Measurements from ENCODE around the gene HSPB1.
"Not testable (repeated sequence)": the region's sequence is repeated elsewhere in the genome, so short reads cannot be mapped to it uniquely, and the experiment has no call there.

HSPB1 gene

GRCh38 chr7:76300166-76300731 is 2.2 kb upstream of the HSPB1 start:
- Histone ChIP-seq H3K9me3 (ENCODE audit: control insufficient read depth, low read length) (no peaks in the 10 kb centered on the region), H3K9ac (ENCODE audit: low read length) (no peak overlapping the region), H3K27me3 (ENCODE audit: control insufficient read depth, insufficient read depth, low read length) (no peaks in the 10 kb centered on the region), H3K36me3 (ENCODE audit: control insufficient read depth, insufficient read depth, low read length) (no peaks in the 10 kb centered on the region), H3K4me1 (ENCODE audit: control insufficient read depth, insufficient read depth, low read length) (peaks cover 85% of the 10 kb centered on the region), H3K4me3 (ENCODE audit: low read length) (no peak overlapping the region)

GRCh38 chr7:76301000-76301399 is 1.5 kb upstream of the HSPB1 start:
- H3K9me3 ChIP-seq (ENCODE audit: control insufficient read depth, low read length): no peaks in the 10 kb centered on the region
- no peak overlapping the region for H3K4me3 ChIP-seq (ENCODE audit: low read length)
- H3K4me1 ChIP-seq (ENCODE audit: control insufficient read depth, insufficient read depth, low read length): peaks cover 78% of the 10 kb centered on the region
- H3K9ac ChIP-seq (ENCODE audit: low read length): no peak overlapping the region
- no peaks in the 10 kb centered on the region for H3K27me3 ChIP-seq (ENCODE audit: control insufficient read depth, insufficient read depth, low read length)
- no peaks in the 10 kb centered on the region for H3K36me3 ChIP-seq (ENCODE audit: control insufficient read depth, insufficient read depth, low read length)

GRCh38 chr7:76303202-76304147 is 1.0 kb downstream of the HSPB1 start:
- no peaks in the 10 kb centered on the region for H3K27me3 ChIP-seq (ENCODE audit: control insufficient read depth, insufficient read depth, low read length)
- no peaks in the 10 kb centered on the region for H3K9me3 ChIP-seq (ENCODE audit: control insufficient read depth, low read length)
- peak overlapping the region; percentile 99 for H3K9ac ChIP-seq (ENCODE audit: low read length)
- peak overlapping the region; percentile 90 for H3K4me3 ChIP-seq (ENCODE audit: low read length)
- H3K36me3 ChIP-seq (ENCODE audit: control insufficient read depth, insufficient read depth, low read length): no peaks in the 10 kb centered on the region
- H3K4me1 ChIP-seq (ENCODE audit: control insufficient read depth, insufficient read depth, low read length): peaks cover 66% of the 10 kb centered on the region

- no peak overlapping the region for H3K4me3 ChIP-seq (ENCODE audit: low read length)
- H3K4me1 ChIP-seq (ENCODE audit: control insufficient read depth, insufficient read depth, low read length): peaks cover 53% of the 10 kb centered on the region
Observed at GRCh38 chr7:76304888-76305375, 2.5 kb downstream of the HSPB1 start.

GRCh38 chr7:76308874-76309273 is 6.4 kb downstream of the HSPB1 start:
- not testable (repeated sequence) for H3K27me3 ChIP-seq (ENCODE audit: control insufficient read depth, insufficient read depth, low read length); H3K9ac ChIP-seq (ENCODE audit: low read length); H3K9me3 ChIP-seq (ENCODE audit: control insufficient read depth, low read length); H3K4me3 ChIP-seq (ENCODE audit: low read length); H3K36me3 ChIP-seq (ENCODE audit: control insufficient read depth, insufficient read depth, low read length)
- peaks cover 40% of the 10 kb centered on the region for H3K4me1 ChIP-seq (ENCODE audit: control insufficient read depth, insufficient read depth, low read length)

More at GRCh38 chr7:76304888-76305375, 2.5 kb downstream of the HSPB1 start:
- no peaks in the 10 kb centered on the region for H3K36me3 ChIP-seq (ENCODE audit: control insufficient read depth, insufficient read depth, low read length)
- no peaks in the 10 kb centered on the region for H3K27me3 ChIP-seq (ENCODE audit: control insufficient read depth, insufficient read depth, low read length)
- H3K9me3 ChIP-seq (ENCODE audit: control insufficient read depth, low read length): no peaks in the 10 kb centered on the region
- H3K9ac ChIP-seq (ENCODE audit: low read length): peak overlapping the region; percentile 99

- H3K36me3 ChIP-seq (ENCODE audit: control insufficient read depth, insufficient read depth, low read length); H3K27me3 ChIP-seq (ENCODE audit: control insufficient read depth, insufficient read depth, low read length); H3K9ac ChIP-seq (ENCODE audit: low read length); H3K9me3 ChIP-seq (ENCODE audit: control insufficient read depth, low read length); H3K4me3 ChIP-seq (ENCODE audit: low read length): not testable (repeated sequence)
- H3K4me1 ChIP-seq (ENCODE audit: control insufficient read depth, insufficient read depth, low read length): peaks cover 33% of the 10 kb centered on the region
Observed at GRCh38 chr7:76309341-76310101, 7.0 kb downstream of the HSPB1 start.

- Histone ChIP-seq H3K9ac (ENCODE audit: low read length) (no peak overlapping the region), H3K4me1 (ENCODE audit: control insufficient read depth, insufficient read depth, low read length) (peaks cover 25% of the 10 kb centered on the region), H3K36me3 (ENCODE audit: control insufficient read depth, insufficient read depth, low read length) (no peaks in the 10 kb centered on the region), H3K4me3 (ENCODE audit: low read length) (no peak overlapping the region), H3K9me3 (ENCODE audit: control insufficient read depth, low read length) (no peaks in the 10 kb centered on the region), H3K27me3 (ENCODE audit: control insufficient read depth, insufficient read depth, low read length) (no peaks in the 10 kb centered on the region)
Observed at GRCh38 chr7:76310102-76310957, 7.9 kb downstream of the HSPB1 start.

- not testable (repeated sequence) for H3K9ac ChIP-seq (ENCODE audit: low read length); H3K9me3 ChIP-seq (ENCODE audit: control insufficient read depth, low read length); H3K36me3 ChIP-seq (ENCODE audit: control insufficient read depth, insufficient read depth, low read length); H3K4me3 ChIP-seq (ENCODE audit: low read length); H3K27me3 ChIP-seq (ENCODE audit: control insufficient read depth, insufficient read depth, low read length)
- peaks cover 19% of the 10 kb centered on the region for H3K4me1 ChIP-seq (ENCODE audit: control insufficient read depth, insufficient read depth, low read length)
Observed at GRCh38 chr7:76311838-76312237, 9.4 kb downstream of the HSPB1 start.

- H3K9ac ChIP-seq (ENCODE audit: low read length): no peak overlapping the region
- peaks cover 26% of the 10 kb centered on the region for H3K4me1 ChIP-seq (ENCODE audit: control insufficient read depth, insufficient read depth, low read length)
Observed at GRCh38 chr7:76314042-76314721, 11.7 kb downstream of the HSPB1 start.

GRCh38 chr7:76314740-76315139 is 12.3 kb downstream of the HSPB1 start:
- not testable (repeated sequence) for H3K36me3 ChIP-seq (ENCODE audit: control insufficient read depth, insufficient read depth, low read length); H3K9me3 ChIP-seq (ENCODE audit: control insufficient read depth, low read length); H3K4me3 ChIP-seq (ENCODE audit: low read length); H3K27me3 ChIP-seq (ENCODE audit: control insufficient read depth, insufficient read depth, low read length); H3K9ac ChIP-seq (ENCODE audit: low read length)
- H3K4me1 ChIP-seq (ENCODE audit: control insufficient read depth, insufficient read depth, low read length): peaks cover 29% of the 10 kb centered on the region

More at GRCh38 chr7:76314042-76314721, 11.7 kb downstream of the HSPB1 start:
- H3K4me3 ChIP-seq (ENCODE audit: low read length): no peak overlapping the region
- no peaks in the 10 kb centered on the region for H3K27me3 ChIP-seq (ENCODE audit: control insufficient read depth, insufficient read depth, low read length)
- no peaks in the 10 kb centered on the region for H3K9me3 ChIP-seq (ENCODE audit: control insufficient read depth, low read length)
- no peaks in the 10 kb centered on the region for H3K36me3 ChIP-seq (ENCODE audit: control insufficient read depth, insufficient read depth, low read length)

- H3K9me3 ChIP-seq (ENCODE audit: control insufficient read depth, low read length): no peaks in the 10 kb centered on the region
- no peak overlapping the region for H3K4me3 ChIP-seq (ENCODE audit: low read length)
- no peaks in the 10 kb centered on the region for H3K27me3 ChIP-seq (ENCODE audit: control insufficient read depth, insufficient read depth, low read length)
- no peaks in the 10 kb centered on the region for H3K36me3 ChIP-seq (ENCODE audit: control insufficient read depth, insufficient read depth, low read length)
- H3K9ac ChIP-seq (ENCODE audit: low read length): no peak overlapping the region
- H3K4me1 ChIP-seq (ENCODE audit: control insufficient read depth, insufficient read depth, low read length): peaks cover 26% of the 10 kb centered on the region
Observed at GRCh38 chr7:76315364-76315763, 12.9 kb downstream of the HSPB1 start.

All from mucosa of stomach (tissue), 1 donor.